NCI-H526 (cell line): Measurements from ENCODE around the gene DCHS1.

Experiments used
- DNase-seq, 2 experiments: peaks; one replicate each; lab custom pipeline; 2025; lab: John Stamatoyannopoulos, UW

The DCHS1 gene

DNA sequence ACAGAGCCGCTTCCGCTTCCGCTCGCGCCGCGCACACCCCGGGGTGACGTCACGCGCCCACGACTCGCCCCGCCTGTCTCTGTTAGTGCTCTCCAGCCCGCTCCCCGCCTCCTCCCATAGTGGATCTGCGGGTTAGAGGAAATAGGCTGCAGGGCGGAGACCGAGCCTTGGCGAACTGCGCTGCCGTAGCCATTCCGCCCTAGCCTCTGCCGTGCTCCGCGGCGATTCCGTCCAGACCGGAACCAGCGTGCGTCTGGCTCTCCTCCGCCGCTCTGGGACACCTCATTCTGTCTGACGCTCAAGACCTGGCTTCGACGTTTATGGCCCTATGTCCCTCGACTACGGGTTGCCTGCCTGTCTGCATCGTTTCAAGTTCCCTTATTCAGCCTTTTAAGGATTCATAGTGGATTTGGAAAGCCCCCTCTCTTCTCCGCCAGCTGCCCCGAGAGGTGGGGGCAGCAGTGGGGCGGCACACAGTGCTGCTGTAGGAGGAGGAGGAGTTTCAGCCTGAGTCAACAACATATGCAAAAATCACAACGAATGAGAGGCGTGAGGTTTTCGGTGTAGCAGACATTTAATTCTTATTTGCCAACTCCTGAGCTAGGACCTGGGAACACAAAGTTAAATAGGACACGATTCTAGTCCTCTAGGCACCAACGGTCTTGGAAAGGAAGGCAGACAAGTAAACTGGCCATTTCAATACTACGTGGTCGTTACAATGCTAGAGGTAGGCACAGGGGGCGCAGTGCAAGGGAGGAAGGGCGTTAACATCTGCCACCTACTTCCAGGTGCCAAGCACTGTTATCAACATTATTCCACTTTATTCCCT, 43.2 kb downstream of the DCHS1 start, which contains the start of gene TAF10:
Gene TAF10, minus strand, starts transcription at position 4 of the 829 bp plus-strand sequence. CDS start 27 bp downstream, outside the sequence.
- peak; percentile 92 to 99 for DNase-seq

DNA sequence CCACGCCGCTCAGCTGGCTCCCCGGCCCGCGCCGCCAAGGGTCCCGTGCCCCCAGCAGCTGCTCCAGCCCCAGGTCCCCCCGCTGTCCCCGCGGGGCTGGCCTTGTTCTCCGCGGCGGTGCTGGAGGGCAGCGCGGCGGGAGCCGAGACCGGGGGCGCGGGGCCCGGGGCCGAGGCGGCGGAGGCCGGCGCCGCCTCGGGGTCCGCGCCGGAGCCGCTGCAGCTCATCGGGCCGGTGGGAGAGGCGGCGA, 43.7 kb downstream of the DCHS1 start:
- no peak for DNase-seq

DNA sequence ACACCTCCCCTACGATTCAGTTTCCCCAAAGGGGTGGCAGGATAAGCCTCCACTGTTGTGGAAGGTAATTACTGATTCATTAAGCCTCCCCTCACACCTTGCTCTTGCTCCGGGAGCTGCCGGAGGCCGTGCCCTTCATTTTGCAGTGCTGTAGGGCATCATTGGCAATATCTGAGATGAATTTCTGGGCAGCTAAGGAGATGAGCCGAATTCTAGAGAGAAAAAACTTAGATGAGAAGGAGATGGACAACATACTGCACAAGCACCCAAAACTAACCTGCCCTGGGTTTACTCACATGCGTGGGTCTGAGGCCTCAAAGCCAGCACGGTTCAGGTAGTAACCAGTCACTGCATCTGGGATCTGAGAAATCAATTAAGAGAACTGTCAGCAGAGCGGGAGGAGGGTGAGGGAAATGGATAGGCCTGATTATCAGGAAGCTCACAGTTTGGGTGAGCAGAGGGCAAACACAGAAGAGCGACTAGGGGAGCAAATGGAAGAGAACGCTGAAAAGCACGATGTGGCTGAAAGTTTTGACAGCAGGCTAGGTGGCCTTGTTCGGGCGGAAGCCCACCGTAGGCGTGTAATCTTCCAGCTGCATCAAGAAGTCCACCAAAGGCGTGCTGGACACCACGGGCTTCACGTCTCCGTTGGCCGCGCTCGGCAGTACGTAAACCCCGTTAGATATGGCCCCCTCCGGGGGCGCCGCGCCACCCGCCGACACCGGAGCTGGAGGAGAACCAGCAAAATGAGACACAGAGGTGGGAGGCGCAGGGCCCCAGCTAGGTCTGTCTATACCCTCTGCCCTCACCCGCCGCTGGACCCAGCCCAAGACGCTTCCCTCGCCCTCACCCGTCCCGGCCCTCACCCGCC, 44.3 kb downstream of the DCHS1 start:
- DNase-seq = peak in 1 of 2 experiments; percentile 56

DNA sequence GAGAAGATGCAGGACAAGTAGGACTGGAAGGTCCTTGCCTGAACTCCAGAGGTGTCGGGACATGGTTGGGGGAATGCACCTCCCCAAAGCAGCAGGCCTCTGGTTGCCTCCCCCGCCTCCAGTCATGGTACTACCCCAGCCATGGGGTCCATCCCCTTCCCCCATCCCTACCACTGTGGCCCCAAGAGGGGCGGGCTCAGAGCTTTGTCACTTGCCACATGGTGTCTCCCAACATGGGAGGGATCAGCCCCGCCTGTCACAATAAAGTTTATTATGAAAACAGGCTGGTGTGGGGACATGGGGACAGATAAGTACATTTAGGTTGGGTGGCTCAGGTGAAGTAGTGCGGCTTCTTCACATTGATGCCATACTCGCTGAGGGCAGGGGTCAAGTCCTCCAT, 45.0 kb downstream of the DCHS1 start:
- no peak for DNase-seq

DNA sequence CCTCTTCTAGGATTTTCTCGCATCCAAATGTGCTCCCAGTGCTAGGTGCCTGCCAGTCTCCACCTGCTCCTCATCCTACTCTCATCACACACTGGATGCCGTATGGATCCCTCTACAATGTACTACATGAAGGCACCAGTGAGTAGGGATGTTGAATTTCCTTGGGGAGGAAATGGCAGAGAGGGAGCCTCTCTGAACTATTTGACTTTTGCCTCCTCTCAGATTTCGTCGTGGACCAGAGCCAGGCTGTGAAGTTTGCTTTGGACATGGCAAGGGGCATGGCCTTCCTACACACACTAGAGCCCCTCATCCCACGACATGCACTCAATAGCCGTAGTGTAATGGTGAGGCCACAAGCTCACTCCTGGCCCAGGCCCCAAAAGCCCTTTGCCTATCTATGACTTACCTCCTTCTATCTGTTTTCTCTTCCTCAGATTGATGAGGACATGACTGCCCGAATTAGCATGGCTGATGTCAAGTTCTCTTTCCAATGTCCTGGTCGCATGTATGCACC, 46.0 kb downstream of the DCHS1 start:
- no peak for DNase-seq

DNA sequence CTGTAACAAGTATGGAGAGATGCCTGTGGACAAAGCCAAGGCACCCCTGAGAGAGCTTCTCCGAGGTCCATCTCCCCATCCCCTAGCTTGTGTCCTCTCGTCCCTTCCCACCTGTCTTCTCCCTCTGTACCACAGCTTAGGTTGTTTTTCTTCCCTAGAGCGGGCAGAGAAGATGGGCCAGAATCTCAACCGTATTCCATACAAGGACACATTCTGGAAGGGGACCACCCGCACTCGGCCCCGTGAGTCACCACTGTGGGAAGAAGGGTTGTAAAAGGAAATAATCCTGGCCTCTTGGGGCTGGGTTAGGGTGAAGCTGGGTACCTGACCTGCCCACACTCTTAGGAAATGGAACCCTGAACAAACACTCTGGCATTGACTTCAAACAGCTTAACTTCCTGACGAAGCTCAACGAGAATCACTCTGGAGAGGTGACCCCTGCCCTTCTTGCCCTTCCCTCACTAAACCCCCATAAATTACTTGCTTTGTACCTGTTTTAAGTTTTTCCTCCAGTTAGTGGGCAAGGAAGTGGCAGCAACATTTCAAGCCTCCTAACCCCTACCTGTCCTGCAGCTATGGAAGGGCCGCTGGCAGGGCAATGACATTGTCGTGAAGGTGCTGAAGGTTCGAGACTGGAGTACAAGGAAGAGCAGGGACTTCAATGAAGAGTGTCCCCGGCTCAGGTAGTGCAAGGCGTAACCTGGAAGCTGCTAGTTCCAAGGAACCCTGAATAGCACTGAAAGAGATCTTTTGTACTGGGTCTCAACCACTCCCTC, 46.7 kb downstream of the DCHS1 start:
- DNase-seq = no peak

DNA sequence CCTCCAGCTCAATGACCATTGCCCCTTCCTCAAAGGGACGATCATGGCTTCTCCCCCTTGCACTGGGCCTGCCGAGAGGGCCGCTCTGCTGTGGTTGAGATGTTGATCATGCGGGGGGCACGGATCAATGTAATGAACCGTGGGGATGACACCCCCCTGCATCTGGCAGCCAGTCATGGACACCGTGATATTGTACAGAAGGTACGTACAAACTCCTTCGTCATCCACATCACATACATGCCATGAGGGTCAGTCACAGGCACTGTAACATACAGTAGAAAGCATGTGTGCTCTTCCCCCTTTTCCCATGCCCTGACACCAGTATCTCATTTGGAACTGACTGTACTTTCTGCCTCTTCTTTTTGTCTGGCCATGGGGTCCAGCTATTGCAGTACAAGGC, 47.6 kb downstream of the DCHS1 start:
- no peak for DNase-seq

DNA sequence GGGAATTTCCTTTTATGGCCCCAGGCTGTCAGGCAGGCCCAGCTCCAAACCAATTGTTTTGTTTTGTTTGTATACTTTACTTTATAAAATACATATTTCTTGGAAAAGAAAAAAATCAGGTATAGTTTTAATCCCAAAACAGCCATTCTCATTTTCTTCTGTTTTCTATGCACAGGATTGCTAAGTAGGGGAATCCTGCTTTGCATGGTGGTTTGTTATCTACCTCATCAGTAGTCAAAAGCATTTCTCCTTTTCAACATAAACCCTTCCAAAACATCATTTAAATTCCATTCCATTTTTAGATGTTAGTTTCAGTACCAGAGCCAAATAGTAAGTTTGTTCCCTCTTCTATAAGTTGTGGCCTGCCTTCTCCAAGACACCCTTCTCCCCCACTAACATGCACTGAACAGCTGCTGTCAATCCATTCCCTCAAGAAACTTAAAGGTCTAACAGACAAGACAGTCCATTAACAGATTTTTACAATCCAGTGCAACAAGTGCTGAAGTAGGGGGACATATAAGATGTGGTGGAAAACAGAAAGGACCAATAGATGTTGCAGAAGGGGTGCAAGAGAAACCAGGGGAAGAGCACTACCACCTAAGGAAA, 48.3 kb downstream of the DCHS1 start:
- no peak for DNase-seq

DNA sequence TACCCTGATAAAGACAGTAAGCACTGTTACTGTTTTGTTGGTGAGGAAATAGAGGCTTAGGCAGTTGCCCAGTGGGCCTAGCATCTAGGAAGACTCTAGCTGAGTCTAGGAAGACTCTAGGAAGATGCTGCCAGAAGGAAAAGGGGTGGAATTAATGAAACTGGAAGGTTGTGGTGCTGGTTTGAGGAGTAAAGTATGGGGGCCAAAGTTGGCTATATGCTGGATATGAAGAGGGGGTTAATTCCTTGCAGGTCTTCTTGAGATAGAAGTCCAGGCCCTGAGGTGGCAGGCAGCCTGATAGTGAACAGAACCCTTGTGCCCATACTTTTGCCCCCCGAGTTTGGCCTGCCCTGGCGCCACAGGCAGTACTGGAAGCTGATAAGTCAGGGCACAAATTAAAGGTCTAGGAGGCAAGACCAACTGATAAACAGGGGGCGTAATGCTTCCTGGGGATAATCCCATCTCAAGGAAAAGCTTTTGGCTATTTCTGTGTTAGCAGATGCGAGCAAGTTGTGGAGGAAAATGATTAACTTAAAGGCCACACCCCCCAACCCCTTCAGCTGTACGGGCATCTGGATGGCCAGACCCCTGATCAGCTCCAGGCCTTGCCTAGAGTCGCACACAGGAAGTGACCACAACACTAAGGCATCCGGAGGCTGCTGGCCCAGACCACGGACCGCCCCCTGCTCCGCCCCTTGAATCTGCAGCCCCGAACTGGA, 49.0 kb downstream of the DCHS1 start:
- DNase-seq = peak in 1 of 2 experiments; percentile 72

DNA sequence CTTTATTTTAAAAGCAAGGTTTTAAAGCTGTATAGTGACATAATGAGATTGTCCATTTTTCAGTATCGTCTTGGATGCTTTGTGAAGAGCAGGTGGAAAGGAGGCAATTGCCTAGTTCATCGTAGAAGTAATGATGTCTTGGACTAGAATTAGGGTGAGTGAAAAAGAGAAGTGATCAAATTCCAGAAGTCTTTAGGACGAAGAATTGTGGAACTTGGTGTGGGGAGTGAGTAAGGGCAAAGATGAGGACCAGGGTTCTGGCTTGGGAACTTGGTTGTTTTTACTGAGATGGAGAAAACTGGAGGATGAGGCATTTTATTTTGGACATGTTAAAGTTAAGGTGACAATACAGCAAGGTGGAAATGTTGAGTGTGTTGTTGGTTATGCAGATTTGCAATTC, 50.8 kb downstream of the DCHS1 start:
- no peak for DNase-seq

DNA sequence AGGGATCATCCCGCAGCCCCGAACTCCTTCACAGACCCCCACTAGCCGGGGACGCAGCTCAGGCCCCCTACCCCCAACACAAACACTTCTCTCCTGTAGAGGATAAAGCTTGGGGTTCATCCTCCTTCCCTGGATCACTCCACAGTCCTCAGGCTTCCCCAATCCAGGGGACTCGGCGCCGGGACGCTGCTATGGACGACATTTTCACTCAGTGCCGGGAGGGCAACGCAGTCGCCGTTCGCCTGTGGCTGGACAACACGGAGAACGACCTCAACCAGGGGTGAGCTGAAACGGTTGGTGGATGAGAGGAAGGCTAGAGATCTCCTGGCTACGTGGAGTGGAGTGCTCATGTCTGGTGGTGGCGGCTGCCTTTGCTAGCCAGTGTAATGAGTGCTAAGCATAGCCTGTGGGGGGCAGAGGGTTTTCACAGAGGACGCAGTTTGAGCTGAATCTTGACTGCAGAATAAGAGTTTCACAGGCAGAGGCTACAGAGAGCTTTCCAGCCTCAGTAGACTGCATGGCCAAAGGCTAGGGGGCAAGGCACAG, 51.5 kb downstream of the DCHS1 start:
- DNase-seq = peak; percentile 40 to 67

DNA sequence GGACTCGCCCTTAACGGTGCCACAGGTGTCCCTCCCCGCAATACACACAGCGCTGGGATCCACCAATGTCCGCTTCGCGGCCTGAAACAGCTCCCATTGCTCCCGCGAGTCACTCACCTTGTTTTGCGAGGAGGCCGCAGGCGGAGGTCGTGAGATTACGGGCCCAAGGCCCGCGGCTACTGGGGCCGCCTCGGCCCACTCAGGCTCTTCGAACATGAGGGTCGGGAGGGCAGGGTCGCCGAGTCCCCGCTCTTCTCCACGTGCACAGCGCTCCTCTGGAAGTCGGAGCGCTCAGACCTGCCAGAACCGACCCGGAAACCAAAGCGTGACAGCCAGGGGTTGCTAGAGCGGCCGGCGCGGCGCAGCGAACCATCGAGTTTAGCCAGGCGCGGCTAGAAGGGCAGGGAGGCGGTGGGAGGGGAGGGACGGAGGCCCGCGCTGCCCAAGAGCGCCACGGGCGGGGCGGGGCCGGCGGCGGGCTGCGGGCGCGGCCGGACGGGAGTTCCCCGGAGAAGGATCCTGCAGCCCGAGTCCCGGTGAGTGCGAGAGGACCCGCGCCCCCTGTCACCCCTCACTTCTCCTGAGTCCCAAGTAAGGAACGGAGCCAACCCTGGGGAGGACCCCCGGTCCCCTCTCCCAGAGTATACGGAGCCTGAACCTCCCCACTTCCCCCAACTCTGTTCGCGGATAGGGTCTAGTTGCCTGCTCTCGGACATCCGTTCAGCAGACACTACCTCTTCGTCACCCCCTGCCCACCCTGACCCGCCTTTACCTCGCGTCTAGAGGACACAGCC, 52.1 kb downstream of the DCHS1 start, which contains the start of the genes ILK and RRP8:
Gene ILK, plus strand, starts transcription at position 488 of the 794 bp plus-strand sequence. CDS start 498 bp downstream, outside the sequence.
Gene RRP8, minus strand, starts transcription at position 330 of the 794 bp plus-strand sequence. Its CDS starts 114 bp downstream, at position 216.
- DNase-seq = peak; percentile 80 to 97

DNA sequence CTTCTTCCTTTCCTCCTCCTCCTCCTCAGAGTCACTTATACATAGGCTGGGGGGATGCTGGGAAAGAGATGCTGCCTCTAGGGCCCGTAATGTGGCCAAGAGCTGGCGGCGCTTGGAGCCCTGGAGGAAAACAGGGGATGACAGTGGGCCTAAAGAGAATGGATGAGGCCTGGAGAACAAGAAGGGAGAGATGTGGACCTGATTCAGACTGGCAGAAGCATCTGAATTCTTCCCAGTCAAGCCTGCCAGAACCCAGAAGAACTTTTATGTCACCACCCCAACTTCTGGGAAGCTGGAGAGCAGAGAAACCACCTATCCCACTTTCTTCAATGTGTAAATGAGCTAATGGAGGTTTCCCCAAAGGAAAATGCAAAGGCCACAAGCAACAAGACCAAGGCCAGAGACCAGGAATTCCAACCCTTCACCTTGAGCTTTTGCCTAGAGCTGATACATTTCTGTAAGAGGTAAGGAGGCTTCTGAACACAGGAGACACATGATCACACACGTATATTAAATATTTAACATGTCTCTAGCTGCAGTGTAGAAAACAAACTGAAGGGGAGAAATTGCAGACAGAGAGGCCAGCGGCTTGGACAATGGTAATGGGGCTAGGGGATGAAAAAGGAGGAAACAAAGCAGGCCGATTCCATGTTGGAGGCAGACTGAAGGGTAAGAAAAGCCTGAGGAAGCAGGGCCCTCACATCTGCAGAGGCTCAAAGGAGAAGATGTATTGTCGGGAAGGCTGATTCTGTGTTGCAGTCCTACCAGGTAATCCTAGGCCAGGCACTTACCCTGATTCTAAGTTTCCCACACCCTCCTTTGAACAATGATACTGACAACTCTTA, 53.3 kb downstream of the DCHS1 start:
- no peak for DNase-seq

DNA sequence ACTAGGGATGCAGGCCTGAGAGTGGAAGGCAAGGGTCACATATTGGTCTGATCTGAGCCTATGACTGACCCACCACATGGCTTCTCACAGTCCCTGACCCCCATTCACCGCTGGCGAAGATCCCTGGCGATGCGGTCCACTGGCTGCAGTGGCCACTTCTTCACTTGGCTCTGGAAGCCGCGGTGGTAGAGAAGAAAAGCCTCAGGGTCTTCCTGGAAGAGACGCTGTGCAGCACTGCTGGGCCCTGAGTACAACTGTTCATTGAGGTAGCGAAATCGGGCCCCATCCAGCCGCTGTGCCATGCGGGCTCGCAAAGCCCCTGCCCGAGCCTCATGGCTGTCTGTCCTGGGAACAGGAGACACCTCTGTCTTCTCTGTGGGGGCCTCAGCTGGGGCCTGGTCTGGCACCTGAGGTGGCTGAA, 54.6 kb downstream of the DCHS1 start:
- no peak for DNase-seq

DNA sequence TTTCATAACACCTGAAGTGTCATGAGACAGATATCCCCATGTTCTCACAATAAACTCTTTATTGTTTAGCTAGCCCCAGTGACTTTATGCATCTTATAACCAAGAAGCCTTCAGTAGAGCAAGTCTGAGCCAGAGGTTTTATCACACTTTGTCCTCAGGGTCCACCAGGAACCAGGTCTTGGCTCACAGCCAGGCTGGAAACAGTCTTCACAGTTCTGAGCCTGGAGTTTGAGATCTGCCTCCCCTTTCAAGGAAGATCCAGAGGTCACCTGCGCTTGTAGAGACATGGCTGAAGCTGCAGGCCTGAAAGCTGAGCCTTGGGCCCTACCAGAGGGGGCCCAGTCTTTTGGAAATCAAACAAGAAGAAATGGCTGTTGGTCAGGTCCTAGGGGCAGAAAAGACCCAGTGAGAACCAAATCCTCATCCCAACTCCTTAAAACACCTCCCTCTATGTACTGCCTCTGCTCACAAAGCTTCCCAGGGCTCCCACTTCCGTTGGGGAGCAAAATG, 55.7 kb downstream of the DCHS1 start:
- no peak for DNase-seq

DNA sequence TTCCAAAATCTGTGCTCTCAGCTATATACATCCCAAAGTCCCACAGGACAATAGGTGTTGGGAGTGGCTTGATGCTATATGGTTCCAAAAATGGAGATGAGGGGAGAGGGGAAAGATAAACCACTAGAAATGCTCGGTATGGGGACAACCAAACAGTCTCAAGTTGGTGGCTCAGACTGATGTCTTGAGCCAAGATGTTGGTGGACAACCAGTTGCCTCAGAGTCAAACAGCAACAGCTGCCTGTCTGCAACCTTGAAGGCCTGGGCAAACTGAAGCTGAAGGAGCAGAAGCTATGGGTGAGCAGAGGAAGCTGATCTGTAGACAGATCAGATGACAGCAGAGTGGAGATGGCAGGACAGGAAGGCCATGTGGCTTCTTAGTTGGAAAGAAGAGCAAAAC, 56.2 kb downstream of the DCHS1 start:
- DNase-seq = no peak

DNA sequence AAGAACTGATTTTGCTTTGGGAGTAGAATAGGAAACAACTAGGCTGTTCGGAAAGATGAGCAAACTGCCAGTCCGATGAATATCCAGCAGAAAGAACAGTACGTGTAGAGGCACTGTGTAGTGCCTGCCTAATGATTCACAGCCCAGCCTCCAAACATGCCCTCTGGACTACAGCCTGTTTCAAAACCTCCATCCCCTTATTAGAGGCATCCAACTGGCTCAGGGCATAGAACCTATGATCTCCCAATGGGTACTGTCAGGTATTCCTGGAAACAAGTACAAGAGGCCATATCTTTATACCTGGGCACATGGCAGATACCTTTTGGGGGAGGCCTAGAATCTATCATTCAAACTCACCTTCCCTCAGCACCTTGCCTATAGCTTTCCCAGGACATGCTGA, 57.1 kb downstream of the DCHS1 start:
- DNase-seq = no peak

DNA sequence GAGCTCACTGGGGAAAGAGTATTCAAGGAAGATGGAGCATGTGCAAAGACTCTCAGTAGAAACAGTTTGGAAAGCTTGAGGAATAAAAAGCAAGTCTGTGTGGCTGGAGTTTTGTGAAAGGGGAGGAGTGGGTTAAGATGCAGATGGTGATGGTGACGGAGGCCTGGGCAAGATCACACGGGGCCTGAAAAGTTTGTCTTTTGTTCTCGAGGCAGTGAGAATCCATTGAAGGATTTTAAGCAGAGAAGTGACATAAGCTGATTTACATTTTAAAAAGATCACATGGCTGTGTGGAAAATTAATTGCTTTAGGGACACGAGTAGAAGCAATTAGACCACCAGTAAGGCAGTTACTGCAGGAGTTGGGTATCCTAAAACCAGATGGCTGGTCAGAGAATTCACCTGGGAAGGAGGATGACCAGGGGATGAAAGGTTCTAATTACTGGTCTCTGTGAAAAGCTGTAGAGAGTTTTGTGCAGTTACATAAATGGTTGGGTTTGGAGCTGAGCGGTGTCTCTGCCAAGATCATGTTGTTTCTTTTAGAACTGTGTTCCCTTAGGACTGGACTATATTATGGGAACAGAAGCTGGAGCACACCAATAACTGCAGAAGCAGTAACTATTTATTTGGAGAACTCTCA, 59.3 kb downstream of the DCHS1 start:
- DNase-seq = no peak
